NB4 (cell line): Measurements from ENCODE around the gene GRIK1.

ENCODE experiments used
- CTCF ChIP-seq: IDR thresholded peaks from one replicate; pipeline ENCODE4 v1.5.1; 2012; ENCODE audit warnings: low read depth, low read length
- MYC ChIP-seq: IDR thresholded peaks from 2 replicates; pipeline ENCODE4 v1.6.1; 2011; ENCODE audit warnings: low read depth, low read length
- POLR2A ChIP-seq: IDR thresholded peaks from 2 replicates; pipeline ENCODE4 v1.6.1; 2011; ENCODE audit warnings: mild to moderate bottlenecking; ENCODE audit not compliant: insufficient read length; ENCODE audit errors: extremely low read depth
- TF ChIP-seq, protein P1 (sequence below): IDR thresholded peaks from 2 replicates; pipeline ENCODE4 v1.6.1; 2011; ENCODE audit warnings: low read depth, low read length

DNA sequence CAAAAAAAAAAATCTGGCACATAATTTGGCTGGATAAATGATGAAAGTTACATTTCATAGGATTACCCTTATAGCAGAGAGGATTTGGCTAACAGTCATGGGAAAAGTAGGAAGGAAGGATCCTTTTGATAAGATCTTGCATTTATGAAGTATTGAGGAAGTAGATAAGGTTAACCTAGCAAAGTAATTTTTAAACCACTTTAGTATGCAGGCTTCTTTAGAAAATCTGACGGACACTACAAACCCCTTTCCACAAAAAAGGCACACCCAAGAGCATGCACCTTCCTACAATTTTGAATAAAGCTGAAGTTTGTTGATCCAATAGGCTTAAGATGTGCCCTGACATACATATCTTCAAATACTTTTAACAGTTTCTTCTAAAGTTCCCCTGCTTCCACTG lies 275.2 kb downstream of the GRIK1 start:
- TF ChIP-seq CTCF (no peak), POLR2A (no peak), MYC (no peak)
- TF ChIP-seq, protein P1, sequence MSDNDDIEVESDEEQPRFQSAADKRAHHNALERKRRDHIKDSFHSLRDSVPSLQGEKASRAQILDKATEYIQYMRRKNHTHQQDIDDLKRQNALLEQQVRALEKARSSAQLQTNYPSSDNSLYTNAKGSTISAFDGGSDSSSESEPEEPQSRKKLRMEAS: no peak
